Liver (tissue), 9 donors: Measurements from ENCODE around the gene CISD1. TPM values are rescaled to one million over a fixed set of nuclear protein-coding genes. Genes with fewer than 3 reads are reported as not detected.

Source experiments
- DNase-seq: peaks from one replicate; pipeline ENCODE4 v3.0.0-alpha.2; 2017; ENCODE audit warnings: low spot score
- H3K27ac ChIP-seq, 2 donors: one replicate each; pipeline ENCODE4 v1.7.0; 2013; ENCODE audit warnings: inconsistent platforms in 2 of 2, low read length in 2 of 2, control low read depth in 1 of 2, low read depth in 1 of 2, mild to moderate bottlenecking in 1 of 2
- H3K27me3 ChIP-seq, 4 donors: one replicate each; pipeline versions ENCODE4 v1.6.1 to v1.7.0; 2013; ENCODE audit warnings: low read length in 3 of 4, inconsistent platforms in 1 of 4, mild to moderate bottlenecking in 1 of 4, moderate library complexity in 1 of 4; ENCODE audit not compliant: control insufficient read depth in 4 of 4, insufficient read depth in 4 of 4
- H3K36me3 ChIP-seq, 4 donors: one replicate each; pipeline versions ENCODE4 v1.6.1 to v1.7.0; 2013; ENCODE audit warnings: low read length in 3 of 4, mild to moderate bottlenecking in 3 of 4, low read depth in 1 of 4, moderate library complexity in 1 of 4; ENCODE audit not compliant: control insufficient read depth in 4 of 4, insufficient read depth in 3 of 4
- H3K4me1 ChIP-seq, 4 donors: one replicate each; pipeline versions ENCODE4 v1.6.1 to v1.7.0; 2013; ENCODE audit warnings: low read length in 3 of 4, mild to moderate bottlenecking in 3 of 4, moderate library complexity in 1 of 4; ENCODE audit not compliant: control insufficient read depth in 4 of 4, insufficient read depth in 4 of 4
- H3K4me3 ChIP-seq, 3 donors: one replicate each; pipeline versions ENCODE4 v1.6.1 to v1.7.0; 2013; ENCODE audit warnings: low read length in 3 of 3, control low read depth in 1 of 3, low read depth in 1 of 3, mild to moderate bottlenecking in 1 of 3
- H3K9ac ChIP-seq, 2 donors: one replicate each; pipeline ENCODE4 v1.7.0; 2013; ENCODE audit warnings: low read length in 2 of 2, mild to moderate bottlenecking in 2 of 2, moderate library complexity in 2 of 2, control low read depth in 1 of 2, low read depth in 1 of 2
- H3K9me3 ChIP-seq, 4 donors: one replicate each; pipeline versions ENCODE4 v1.6.1 to v1.7.0; 2013; ENCODE audit warnings: low read length in 3 of 4; ENCODE audit not compliant: control insufficient read depth in 4 of 4
- EGR1 ChIP-seq, 2 donors: IDR thresholded peaks; 2 replicates each; pipeline ENCODE4 v1.6.1; 2016 to 2018; ENCODE audit warnings: antibody characterized with exemption in 2 of 2, low read depth in 2 of 2
- FOXA1 ChIP-seq: IDR thresholded peaks from 2 replicates; pipeline ENCODE4 v1.6.1; 2016; ENCODE audit warnings: antibody characterized with exemption
- FOXA2 ChIP-seq: IDR thresholded peaks from 2 replicates; pipeline ENCODE4 v1.6.1; 2016; ENCODE audit warnings: antibody characterized with exemption
- GABPA ChIP-seq, 2 donors: IDR thresholded peaks in 1 of 2; conservative IDR thresholded peaks in 1 of 2; 2 replicates each; pipeline ENCODE4 v1.6.1; 2016; ENCODE audit warnings: antibody characterized with exemption in 2 of 2, mild to moderate bottlenecking in 1 of 2, moderate library complexity in 1 of 2
- HNF4G ChIP-seq: IDR thresholded peaks from 2 replicates; pipeline ENCODE4 v1.6.1; 2016; ENCODE audit warnings: antibody characterized with exemption
- JUND ChIP-seq, 2 donors: IDR thresholded peaks; 2 replicates each; pipeline ENCODE4 v1.6.1; 2016; ENCODE audit warnings: antibody characterized with exemption in 2 of 2
- MAX ChIP-seq: IDR thresholded peaks from 2 replicates; pipeline ENCODE4 v1.6.1; 2016; ENCODE audit warnings: antibody characterized with exemption
- NR2F2 ChIP-seq: IDR thresholded peaks from 2 replicates; pipeline ENCODE4 v1.6.1; 2016; ENCODE audit warnings: antibody characterized with exemption
- RAD21 ChIP-seq, 2 donors: IDR thresholded peaks; 2 replicates each; pipeline ENCODE4 v1.6.1; 2016; ENCODE audit warnings: antibody characterized with exemption in 2 of 2, mild to moderate bottlenecking in 2 of 2
- RXRA ChIP-seq, 2 donors: IDR thresholded peaks; 2 replicates each; pipeline ENCODE4 v1.6.1; 2017 to 2018; ENCODE audit warnings: antibody characterized with exemption in 2 of 2, mild to moderate bottlenecking in 1 of 2
- SP1 ChIP-seq: IDR thresholded peaks from 2 replicates; pipeline ENCODE4 v1.6.1; 2018; ENCODE audit warnings: antibody characterized with exemption, mild to moderate bottlenecking
- TAF1 ChIP-seq: conservative IDR thresholded peaks from 2 replicates; pipeline ENCODE4 v1.6.1; 2016; ENCODE audit warnings: antibody characterized with exemption, mild to moderate bottlenecking
- YY1 ChIP-seq: IDR thresholded peaks from 2 replicates; pipeline ENCODE4 v1.6.1; 2016; ENCODE audit warnings: antibody characterized with exemption, mild to moderate bottlenecking
- WGBS: extraction: QIAGEN DNeasy Blood & Tissue Kit; methylation state at CpG from one replicate; pipeline ENCODE4 v1.1.7; 2013; 5-methylcytosine and 5-hydroxymethylcytosine counted together
- polyA plus RNA-seq, 2 donors: library from polyadenylated mRNA; stranded (reverse) in 1 of 2; unstranded in 1 of 2; fragments of 200-250 nt in 1 of 2; fragments of >200 nt in 1 of 2; fragmentation: Nextera tagmentation in 1 of 2; extraction: Ambion mirVana in 1 of 2; gene quantifications; one replicate each; pipeline versions ENCODE4 v1.2.1 to v1.2.3, GENCODE V29; 2013 to 2015
- total RNA-seq, 2 donors: library from RNA; depleted of rRNA; stranded (reverse); fragments of >200 nt; gene quantifications; one replicate each; pipeline ENCODE4 v1.2.3, GENCODE V29; 2014
- TF ChIP-seq, protein P1 (sequence below): IDR thresholded peaks from 2 replicates; pipeline ENCODE4 v1.6.1; 2016; ENCODE audit warnings: antibody characterized with exemption
- TF ChIP-seq, protein P2 (sequence below): IDR thresholded peaks from 2 replicates; pipeline ENCODE4 v1.6.1; 2016; ENCODE audit warnings: antibody characterized with exemption
- TF ChIP-seq, protein P3 (sequence below): IDR thresholded peaks from 2 replicates; pipeline ENCODE4 v1.6.1; 2016; ENCODE audit warnings: antibody characterized with exemption, mild to moderate bottlenecking
- donor health status: healthy.
- donor health status: healthy.
- donor health status: healthy.
- donor health status: healthy.
- donor health status: healthy.

The CISD1 gene
- total and polyA plus RNA-seq, 4 donors: 8.5 to 141 (median 15.5) TPM

GRCh38 chr10:58299580-58299979 is 30.6 kb downstream of the CISD1 start (continued):
- TF ChIP-seq GABPA (IDR thresholded peaks at IDR 0.05 in 1 of 2, conservative IDR thresholded peaks at IDR 0.05 in 1 of 2) (no peak), JUND (IDR thresholded peaks at IDR 0.05) (no peak)
- TF ChIP-seq, protein P1, sequence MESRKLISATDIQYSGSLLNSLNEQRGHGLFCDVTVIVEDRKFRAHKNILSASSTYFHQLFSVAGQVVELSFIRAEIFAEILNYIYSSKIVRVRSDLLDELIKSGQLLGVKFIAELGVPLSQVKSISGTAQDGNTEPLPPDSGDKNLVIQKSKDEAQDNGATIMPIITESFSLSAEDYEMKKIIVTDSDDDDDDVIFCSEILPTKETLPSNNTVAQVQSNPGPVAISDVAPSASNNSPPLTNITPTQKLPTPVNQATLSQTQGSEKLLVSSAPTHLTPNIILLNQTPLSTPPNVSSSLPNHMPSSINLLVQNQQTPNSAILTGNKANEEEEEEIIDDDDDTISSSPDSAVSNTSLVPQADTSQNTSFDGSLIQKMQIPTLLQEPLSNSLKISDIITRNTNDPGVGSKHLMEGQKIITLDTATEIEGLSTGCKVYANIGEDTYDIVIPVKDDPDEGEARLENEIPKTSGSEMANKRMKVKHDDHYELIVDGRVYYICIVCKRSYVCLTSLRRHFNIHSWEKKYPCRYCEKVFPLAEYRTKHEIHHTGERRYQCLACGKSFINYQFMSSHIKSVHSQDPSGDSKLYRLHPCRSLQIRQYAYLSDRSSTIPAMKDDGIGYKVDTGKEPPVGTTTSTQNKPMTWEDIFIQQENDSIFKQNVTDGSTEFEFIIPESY: no peak
- TF ChIP-seq, protein P2, sequence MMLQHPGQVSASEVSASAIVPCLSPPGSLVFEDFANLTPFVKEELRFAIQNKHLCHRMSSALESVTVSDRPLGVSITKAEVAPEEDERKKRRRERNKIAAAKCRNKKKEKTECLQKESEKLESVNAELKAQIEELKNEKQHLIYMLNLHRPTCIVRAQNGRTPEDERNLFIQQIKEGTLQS: no peak

DNA sequence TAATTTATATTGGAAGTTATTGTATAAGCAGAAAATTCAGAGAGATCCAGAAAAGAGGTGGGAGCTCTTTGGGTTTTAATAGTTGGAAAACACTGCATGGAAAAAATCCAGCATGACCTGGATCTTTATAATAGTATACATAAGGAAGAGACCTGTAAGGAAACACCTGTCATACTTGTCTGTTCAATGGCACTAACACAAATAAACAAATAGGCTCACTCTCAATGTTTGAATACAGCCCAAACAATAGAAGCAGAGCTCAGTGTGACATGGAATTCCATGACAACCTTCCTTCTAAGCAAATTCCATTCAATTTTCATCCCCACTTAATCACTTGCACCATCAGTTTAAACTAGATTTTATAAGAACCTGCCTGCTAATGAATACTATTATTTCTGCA is 31.7 kb downstream of the CISD1 start:
- no peaks in the 10 kb centered on the region for H3K4me1 ChIP-seq
- peaks cover 0 to 3% (median 0%) of the 10 kb centered on the region in 4 donors for H3K27me3 ChIP-seq
- DNase-seq: no peak
- H3K4me3 ChIP-seq: no peak overlapping the region
- H3K9me3 ChIP-seq: no peaks in the 10 kb centered on the region
- H3K27ac ChIP-seq: no peak overlapping the region
- TF ChIP-seq, protein P1: no peak
- TF ChIP-seq SP1 (no peak), FOXA2 (no peak), MAX (no peak), RAD21 (IDR thresholded peaks at IDR 0.05) (no peak), JUND (IDR thresholded peaks at IDR 0.05) (no peak), NR2F2 (no peak)
- TF ChIP-seq, protein P2: no peak
- H3K36me3 ChIP-seq: no peaks in the 10 kb centered on the region
- no peak overlapping the region for H3K9ac ChIP-seq

DNA sequence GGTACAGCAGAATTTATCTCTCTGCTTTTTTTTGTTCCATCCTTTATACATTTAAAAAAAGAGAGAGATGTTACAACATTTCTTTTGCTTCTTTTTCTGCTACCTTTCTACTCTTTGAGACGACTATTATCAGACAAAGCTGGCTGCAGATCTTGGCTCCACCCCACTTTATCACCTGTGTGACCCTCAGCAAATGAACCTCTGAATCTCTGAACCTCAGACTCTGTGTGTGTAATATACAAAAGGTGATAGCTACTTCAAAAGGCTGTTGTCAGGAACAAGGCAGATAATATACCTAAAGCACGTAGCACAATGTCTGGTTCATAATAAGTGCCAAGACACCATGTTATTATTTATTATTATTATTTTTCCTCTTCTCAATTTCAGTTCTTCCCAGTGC is 33.3 kb downstream of the CISD1 start:
- no peak overlapping the region for H3K27ac ChIP-seq
- DNase-seq: no peak
- WGBS: 47% methylated on average over 2 of the region's 2 CpGs
- peaks cover 0 to 3% (median 1%) of the 10 kb centered on the region in 4 donors for H3K27me3 ChIP-seq
- H3K9ac ChIP-seq: no peak overlapping the region
- no peaks in the 10 kb centered on the region for H3K4me1 ChIP-seq
- no peak overlapping the region for H3K4me3 ChIP-seq
- H3K36me3 ChIP-seq: no peaks in the 10 kb centered on the region
- no peaks in the 10 kb centered on the region for H3K9me3 ChIP-seq
- TF ChIP-seq FOXA1: no peak
- no peak for TF ChIP-seq YY1
- TF ChIP-seq HNF4G: no peak
- no peak for TF ChIP-seq GABPA (IDR thresholded peaks at IDR 0.05 in 1 of 2, conservative IDR thresholded peaks at IDR 0.05 in 1 of 2)
- TF ChIP-seq TAF1: no peak
- TF ChIP-seq EGR1 (IDR thresholded peaks at IDR 0.05; ENCODE audit: low read depth in 2 of 2): no peak
- no peak for TF ChIP-seq MAX
- TF ChIP-seq FOXA2: no peak
- no peak for TF ChIP-seq SP1
- TF ChIP-seq JUND (IDR thresholded peaks at IDR 0.05): no peak
- no peak for TF ChIP-seq RXRA (IDR thresholded peaks at IDR 0.05)
- TF ChIP-seq NR2F2: no peak
- TF ChIP-seq, protein P3, sequence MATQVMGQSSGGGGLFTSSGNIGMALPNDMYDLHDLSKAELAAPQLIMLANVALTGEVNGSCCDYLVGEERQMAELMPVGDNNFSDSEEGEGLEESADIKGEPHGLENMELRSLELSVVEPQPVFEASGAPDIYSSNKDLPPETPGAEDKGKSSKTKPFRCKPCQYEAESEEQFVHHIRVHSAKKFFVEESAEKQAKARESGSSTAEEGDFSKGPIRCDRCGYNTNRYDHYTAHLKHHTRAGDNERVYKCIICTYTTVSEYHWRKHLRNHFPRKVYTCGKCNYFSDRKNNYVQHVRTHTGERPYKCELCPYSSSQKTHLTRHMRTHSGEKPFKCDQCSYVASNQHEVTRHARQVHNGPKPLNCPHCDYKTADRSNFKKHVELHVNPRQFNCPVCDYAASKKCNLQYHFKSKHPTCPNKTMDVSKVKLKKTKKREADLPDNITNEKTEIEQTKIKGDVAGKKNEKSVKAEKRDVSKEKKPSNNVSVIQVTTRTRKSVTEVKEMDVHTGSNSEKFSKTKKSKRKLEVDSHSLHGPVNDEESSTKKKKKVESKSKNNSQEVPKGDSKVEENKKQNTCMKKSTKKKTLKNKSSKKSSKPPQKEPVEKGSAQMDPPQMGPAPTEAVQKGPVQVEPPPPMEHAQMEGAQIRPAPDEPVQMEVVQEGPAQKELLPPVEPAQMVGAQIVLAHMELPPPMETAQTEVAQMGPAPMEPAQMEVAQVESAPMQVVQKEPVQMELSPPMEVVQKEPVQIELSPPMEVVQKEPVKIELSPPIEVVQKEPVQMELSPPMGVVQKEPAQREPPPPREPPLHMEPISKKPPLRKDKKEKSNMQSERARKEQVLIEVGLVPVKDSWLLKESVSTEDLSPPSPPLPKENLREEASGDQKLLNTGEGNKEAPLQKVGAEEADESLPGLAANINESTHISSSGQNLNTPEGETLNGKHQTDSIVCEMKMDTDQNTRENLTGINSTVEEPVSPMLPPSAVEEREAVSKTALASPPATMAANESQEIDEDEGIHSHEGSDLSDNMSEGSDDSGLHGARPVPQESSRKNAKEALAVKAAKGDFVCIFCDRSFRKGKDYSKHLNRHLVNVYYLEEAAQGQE: no peak
- TF ChIP-seq, protein P2: no peak
- TF ChIP-seq, protein P1: no peak
- no peak for TF ChIP-seq RAD21 (IDR thresholded peaks at IDR 0.05)
